Neural cell (in vitro differentiated cells): ENCODE data around the gene PODN. TPM values are rescaled to one million over a fixed set of nuclear protein-coding genes. Genes with fewer than 3 reads are reported as not detected.

Experiments used
- H2AFZ ChIP-seq: fragments of 200-600, 300-800 bp; sonication (generic), shearing (Covaris generic); 2 replicates; pipeline ENCODE4 v1.6.0; 2014; ENCODE audit warnings: low read depth, mild to moderate bottlenecking, antibody characterized with exemption, low read length, moderate library complexity
- H3F3A ChIP-seq: fragments of 200-600 bp; shearing (Covaris generic); 2 replicates; pipeline ENCODE4 v1.6.1; 2016; ENCODE audit warnings: mild to moderate bottlenecking, moderate library complexity, mixed read lengths, antibody characterized with exemption, low read length; ENCODE audit not compliant: insufficient read depth, poor library complexity, severe bottlenecking
- H3K27ac ChIP-seq: fragments of 200-600, 300-800 bp; sonication (generic), shearing (Covaris generic); 2 replicates; pipeline ENCODE4 v1.5.1; 2014; ENCODE audit warnings: mild to moderate bottlenecking, low read length, moderate library complexity
- H3K27me3 ChIP-seq: fragments of 300-800, 200-600 bp; sonication (generic), shearing (Covaris generic); 2 replicates; pipeline ENCODE4 v1.6.0; 2014; ENCODE audit warnings: mild to moderate bottlenecking, low read depth, low read length, moderate library complexity; ENCODE audit not compliant: insufficient read depth
- H3K36me3 ChIP-seq: fragments of 300-800, 200-600 bp; sonication (generic), shearing (Covaris generic); 2 replicates; pipeline ENCODE4 v1.5.1; 2014; ENCODE audit warnings: mild to moderate bottlenecking, antibody characterized with exemption, low read length, moderate library complexity; ENCODE audit not compliant: insufficient read depth
- H3K4me2 ChIP-seq: fragments of 300-800, 200-600 bp; sonication (generic), shearing (Covaris generic); 2 replicates; pipeline ENCODE4 v1.6.0; 2014; ENCODE audit warnings: mild to moderate bottlenecking, low read length
- H3K4me3 ChIP-seq: fragments of 300-800, 200-600 bp; sonication (generic), shearing (Covaris generic); 2 replicates; pipeline ENCODE4 v1.5.1; 2014; ENCODE audit warnings: mild to moderate bottlenecking, low read length, moderate library complexity
- H3K79me2 ChIP-seq: fragments of 200-600 bp; shearing (Covaris generic); replicated peaks from 2 replicates; pipeline ENCODE4 v1.6.0; 2014; ENCODE audit warnings: mild to moderate bottlenecking, low read length, moderate library complexity; ENCODE audit not compliant: insufficient read depth
- H3K9ac ChIP-seq: fragments of 300-800, 200-600 bp; sonication (generic), shearing (Covaris generic); 2 replicates; pipeline ENCODE4 v1.6.1; 2016; ENCODE audit warnings: mild to moderate bottlenecking, low read length, mixed read lengths
- H3K9me2 ChIP-seq: fragments of 200-600 bp; shearing (Covaris generic); 2 replicates; pipeline ENCODE4 v1.6.1; 2016; ENCODE audit warnings: mild to moderate bottlenecking, low read length, mixed read lengths; ENCODE audit not compliant: insufficient read depth
- H3K9me3 ChIP-seq: fragments of 200-600, 300-800 bp; sonication (generic), shearing (Covaris generic); 2 replicates; pipeline ENCODE4 v1.6.1; 2016; ENCODE audit warnings: mild to moderate bottlenecking, mixed run types, low read length, moderate library complexity, mixed read lengths
- H4K20me1 ChIP-seq: fragments of 200-600 bp; shearing (Covaris generic); 2 replicates; pipeline ENCODE4 v1.6.1; 2016; ENCODE audit warnings: mild to moderate bottlenecking, mixed run types; ENCODE audit not compliant: insufficient read depth
- EP300 ChIP-seq: fragments of 450-650 bp; conservative IDR thresholded peaks from 2 replicates; pipeline ENCODE4 v1.6.1; 2014; ENCODE audit warnings: antibody characterized with exemption, mild to moderate bottlenecking, moderate library complexity; ENCODE audit not compliant: poor library complexity, severe bottlenecking
- EZH2 ChIP-seq: fragments of 200-600, 300-800 bp; shearing (Covaris generic), sonication (generic); IDR thresholded peaks from 2 replicates; pipeline ENCODE4 v1.6.1; 2014; ENCODE audit warnings: antibody characterized with exemption, low read length, borderline replicate concordance, mild to moderate bottlenecking; ENCODE audit not compliant: insufficient read depth, poor library complexity, severe bottlenecking
- MXI1 ChIP-seq: fragments of 450-650 bp; conservative IDR thresholded peaks from 2 replicates; pipeline ENCODE4 v1.6.1; 2014; ENCODE audit warnings: antibody characterized with exemption, mild to moderate bottlenecking; ENCODE audit not compliant: poor library complexity, severe bottlenecking
- POLR2AphosphoS5 ChIP-seq: IDR thresholded peaks from 2 replicates; pipeline ENCODE4 v1.6.1; 2012
- RAD21 ChIP-seq: fragments of 450-650 bp; conservative IDR thresholded peaks from 2 replicates; pipeline ENCODE4 v1.6.1; 2014; ENCODE audit warnings: antibody characterized with exemption, mild to moderate bottlenecking, moderate library complexity
- REST ChIP-seq: IDR thresholded peaks from 2 replicates; pipeline ENCODE4 v1.6.1; 2012; ENCODE audit warnings: borderline replicate concordance
- SMC3 ChIP-seq: fragments of 450-650 bp; conservative IDR thresholded peaks from 2 replicates; pipeline ENCODE4 v1.6.1; 2014; ENCODE audit warnings: antibody characterized with exemption, mild to moderate bottlenecking, moderate library complexity; ENCODE audit not compliant: poor library complexity
- TAF1 ChIP-seq: IDR thresholded peaks from 2 replicates; pipeline ENCODE4 v1.6.1; 2012; ENCODE audit warnings: low read depth
- polyA plus RNA-seq: library from polyadenylated mRNA; depleted of rRNA; stranded (reverse); fragments of >200 nt; gene quantifications from 2 replicates; pipeline ENCODE4 v1.2.3, GENCODE V29; 2014
- TF ChIP-seq, protein P1 (sequence below): fragments of 450-650 bp; IDR thresholded peaks from 2 replicates; pipeline ENCODE4 v1.5.1; 2014; ENCODE audit warnings: antibody characterized with exemption, mild to moderate bottlenecking, moderate library complexity; ENCODE audit not compliant: poor library complexity, severe bottlenecking

Gene PODN
- polyA plus RNA-seq, 1 donor from 2014 or later: 0.07 TPM

- Histone ChIP-seq H3K36me3 (no peaks in the 10 kb centered on the region), H3K9ac (no peak overlapping the region), H3K79me2 (no peaks in the 10 kb centered on the region), H4K20me1 (no peaks in the 10 kb centered on the region), H3K9me2 (no peaks in the 10 kb centered on the region), H3F3A (no peaks in the 10 kb centered on the region), H3K4me2 (no peak overlapping the region), H3K27ac (no peak overlapping the region), H3K9me3 (no peaks in the 10 kb centered on the region), H2AFZ (no peak overlapping the region), H3K27me3 (no peaks in the 10 kb centered on the region), H3K4me3 (no peak overlapping the region)
- TF ChIP-seq RAD21 (no peak), EP300 (no peak), MXI1 (no peak), SMC3 (no peak), REST (no peak), TAF1 (no peak), POLR2AphosphoS5 (no peak), EZH2 (no peak)
- TF ChIP-seq, protein P1, sequence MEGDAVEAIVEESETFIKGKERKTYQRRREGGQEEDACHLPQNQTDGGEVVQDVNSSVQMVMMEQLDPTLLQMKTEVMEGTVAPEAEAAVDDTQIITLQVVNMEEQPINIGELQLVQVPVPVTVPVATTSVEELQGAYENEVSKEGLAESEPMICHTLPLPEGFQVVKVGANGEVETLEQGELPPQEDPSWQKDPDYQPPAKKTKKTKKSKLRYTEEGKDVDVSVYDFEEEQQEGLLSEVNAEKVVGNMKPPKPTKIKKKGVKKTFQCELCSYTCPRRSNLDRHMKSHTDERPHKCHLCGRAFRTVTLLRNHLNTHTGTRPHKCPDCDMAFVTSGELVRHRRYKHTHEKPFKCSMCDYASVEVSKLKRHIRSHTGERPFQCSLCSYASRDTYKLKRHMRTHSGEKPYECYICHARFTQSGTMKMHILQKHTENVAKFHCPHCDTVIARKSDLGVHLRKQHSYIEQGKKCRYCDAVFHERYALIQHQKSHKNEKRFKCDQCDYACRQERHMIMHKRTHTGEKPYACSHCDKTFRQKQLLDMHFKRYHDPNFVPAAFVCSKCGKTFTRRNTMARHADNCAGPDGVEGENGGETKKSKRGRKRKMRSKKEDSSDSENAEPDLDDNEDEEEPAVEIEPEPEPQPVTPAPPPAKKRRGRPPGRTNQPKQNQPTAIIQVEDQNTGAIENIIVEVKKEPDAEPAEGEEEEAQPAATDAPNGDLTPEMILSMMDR: no peak
These were observed 37.9 kb upstream of the PODN start for GRCh38 chr1:53024117-53024516.

DNA sequence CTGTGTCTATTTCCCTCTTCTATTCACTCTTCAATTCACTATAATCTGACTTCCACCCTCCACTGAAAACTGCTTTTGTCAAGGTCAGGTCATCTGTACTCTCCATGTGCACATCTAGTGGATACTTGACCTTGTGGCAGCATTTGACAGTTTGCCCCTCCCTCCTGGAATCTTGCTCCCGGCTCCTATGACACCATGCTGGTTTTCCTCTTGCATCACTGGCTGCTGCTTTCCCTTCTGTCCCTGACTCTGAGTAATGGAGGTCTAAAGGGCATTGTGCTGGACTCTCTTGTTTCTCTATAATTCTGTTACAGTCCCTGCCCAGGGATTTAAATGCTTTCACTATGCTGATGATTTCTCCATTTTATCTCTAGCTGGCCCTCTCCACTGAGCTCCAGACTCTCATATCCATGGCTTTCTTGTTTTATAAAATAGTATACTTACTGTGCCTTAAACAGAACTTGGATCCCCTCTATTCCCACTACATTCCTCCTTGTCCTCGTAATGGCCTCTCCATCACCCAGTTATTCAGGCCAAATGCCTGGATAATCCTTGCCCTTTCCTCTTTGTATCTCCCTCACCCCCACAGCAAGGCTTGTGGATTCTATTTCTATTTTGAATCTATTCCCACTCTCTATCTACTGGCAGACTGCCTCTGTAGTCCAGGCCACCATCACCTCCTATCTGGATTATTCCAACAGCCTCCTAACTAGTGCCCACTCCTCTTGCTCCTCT, 36.8 kb upstream of the PODN start:
- Histone ChIP-seq H3K27me3 (no peaks in the 10 kb centered on the region), H3K36me3 (no peaks in the 10 kb centered on the region), H3K79me2 (no peaks in the 10 kb centered on the region), H3K27ac (no peak overlapping the region), H3K4me2 (no peak overlapping the region), H3K9me2 (no peaks in the 10 kb centered on the region), H4K20me1 (no peaks in the 10 kb centered on the region), H3F3A (no peaks in the 10 kb centered on the region), H3K9me3 (no peaks in the 10 kb centered on the region), H2AFZ (no peak overlapping the region), H3K9ac (no peak overlapping the region), H3K4me3 (no peak overlapping the region)
- TF ChIP-seq TAF1 (no peak), RAD21 (no peak), MXI1 (no peak), POLR2AphosphoS5 (no peak), SMC3 (no peak), REST (no peak), EZH2 (no peak), EP300 (no peak)
- TF ChIP-seq, protein P1: no peak
